WERI-Rb-1 (cell line): ENCODE measurements around the gene ZDHHC6.

Experiments
- DNase-seq: peaks from one replicate; pipeline ENCODE4 v3.0.0-alpha.2; 2020
- H3K27ac ChIP-seq: fragments of 250-450 bp; sonication (Bioruptor Pico); 2 replicates; pipeline ENCODE4 v1.5.1; 2020; ENCODE audit warnings: mild to moderate bottlenecking, moderate library complexity
- H3K27me3 ChIP-seq: fragments of 250-450 bp; sonication (Bioruptor Pico); 2 replicates; pipeline ENCODE4 v1.5.1; 2021; ENCODE audit warnings: mild to moderate bottlenecking, low read depth, moderate library complexity; ENCODE audit not compliant: insufficient read depth, severe bottlenecking
- H3K36me3 ChIP-seq: fragments of 250-450 bp; sonication (Bioruptor Pico); 2 replicates; pipeline ENCODE4 v1.5.1; 2020; ENCODE audit warnings: mild to moderate bottlenecking, moderate library complexity
- H3K4me3 ChIP-seq: 2 replicates; pipeline ENCODE4 v1.5.1; 2011; ENCODE audit warnings: low read depth, mild to moderate bottlenecking, control low read depth, low read length
- H3K9me3 ChIP-seq: fragments of 250-450 bp; sonication (Bioruptor Pico); 2 replicates; pipeline ENCODE4 v1.5.1; 2021; ENCODE audit warnings: mild to moderate bottlenecking, moderate library complexity; ENCODE audit not compliant: severe bottlenecking
- CTCF ChIP-seq: IDR thresholded peaks from 2 replicates; pipeline ENCODE4 v1.5.1; 2011; ENCODE audit warnings: low read depth, mild to moderate bottlenecking, control low read depth, inconsistent platforms, low read length

ZDHHC6 gene

DNA sequence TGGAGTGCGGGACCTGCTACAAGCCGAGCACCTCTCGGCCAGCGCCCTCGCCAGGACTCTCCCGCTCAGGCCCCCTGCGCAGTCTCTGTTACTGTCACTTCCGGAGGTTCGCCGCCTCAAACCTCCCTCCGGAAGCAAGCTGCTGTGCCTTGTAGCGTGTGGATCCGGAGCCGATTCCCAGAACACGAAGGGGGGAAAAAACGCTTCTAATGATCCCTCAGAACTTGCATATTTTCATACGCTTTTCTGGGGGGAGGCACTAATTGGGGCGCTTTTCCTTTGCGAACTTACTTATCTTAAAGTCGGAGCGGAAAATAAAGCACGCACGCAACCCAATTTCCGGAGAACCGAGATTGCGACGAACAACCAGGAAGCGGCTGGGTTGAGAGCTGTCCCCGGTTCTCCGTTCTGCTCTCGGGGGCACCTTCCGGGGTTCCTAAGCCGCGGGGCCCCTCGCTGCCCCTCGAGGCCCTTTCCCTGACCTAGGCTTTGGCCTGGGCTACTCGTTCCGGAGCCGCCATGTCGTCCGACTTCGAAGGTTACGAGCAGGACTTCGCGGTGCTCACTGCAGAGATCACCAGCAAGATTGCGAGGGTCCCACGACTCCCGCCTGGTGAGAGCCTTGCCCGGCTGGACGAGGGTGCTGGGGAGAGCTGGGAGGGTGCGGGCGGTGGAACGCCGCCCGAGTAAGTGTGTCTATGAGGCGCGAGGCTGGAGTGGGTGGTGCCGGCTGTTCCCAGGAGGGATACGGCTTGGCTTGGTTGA lies at the start of gene ZDHHC6, which contains the start of gene VTI1A:
TSS of gene ZDHHC6 (minus strand) at position 60 of the 765 bp plus-strand sequence. CDS start 1,478 bp downstream, outside the sequence.
TSS of gene VTI1A (plus strand) at position 361 of the 765 bp plus-strand sequence. CDS start at position 520, 159 bp downstream.
- H3K4me3 ChIP-seq, result peak within 1 kb of the TSS; percentile 84
- no peaks in the 10 kb centered on the region for H3K27me3 ChIP-seq
- no peaks in the 10 kb centered on the region for H3K9me3 ChIP-seq
- DNase-seq, result peak; percentile 87
- H3K27ac ChIP-seq, result peak within 1 kb of the TSS; percentile 95
- peaks cover 32% of the 10 kb centered on the region for H3K36me3 ChIP-seq
- peak; percentile 49; the same call in 1 of the 2 replicates for TF ChIP-seq CTCF

DNA sequence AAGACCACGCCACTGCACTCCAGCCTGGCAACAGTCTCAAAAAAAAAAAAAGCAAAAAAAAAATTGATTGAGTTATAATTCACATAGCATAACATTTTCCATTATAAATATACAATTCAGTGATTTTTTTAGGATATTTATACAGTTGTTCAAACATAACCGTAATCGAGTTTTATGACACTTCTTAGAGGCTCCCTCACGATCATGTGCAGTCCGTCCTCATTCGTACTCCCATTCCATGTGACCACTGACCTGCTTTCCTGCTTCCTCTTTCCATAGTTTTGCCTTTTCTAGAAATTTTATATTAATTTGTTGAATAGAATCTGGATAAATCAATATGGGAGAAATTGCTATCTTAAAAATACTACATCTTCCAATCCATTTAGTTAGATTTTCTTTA lies 46.0 kb upstream of the ZDHHC6 start:
- no peak for TF ChIP-seq CTCF

DNA sequence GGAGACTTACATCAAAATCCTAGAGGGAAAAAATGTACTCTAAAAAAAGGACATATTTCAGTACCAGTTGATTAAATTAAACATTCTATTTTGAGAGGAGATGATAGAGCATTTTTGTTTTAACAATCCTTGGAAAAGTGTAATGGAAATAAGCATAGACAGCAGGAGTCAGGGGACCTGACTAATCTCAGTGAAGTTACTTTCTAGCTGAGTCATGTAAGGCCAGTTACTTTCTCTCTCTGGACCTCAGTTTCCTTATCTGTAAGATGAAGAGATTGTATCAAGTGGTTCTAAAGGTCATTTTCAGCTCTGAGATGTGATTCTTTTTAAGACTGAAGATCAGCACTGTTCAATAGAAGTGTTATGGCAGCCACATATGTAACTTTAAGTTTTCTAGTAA lies 44.4 kb upstream of the ZDHHC6 start:
- TF ChIP-seq CTCF, result no peak
- Histone ChIP-seq H3K27me3 (no peaks in the 10 kb centered on the region), H3K9me3 (no peaks in the 10 kb centered on the region), H3K36me3 (no peaks in the 10 kb centered on the region), H3K27ac (no peak overlapping the region), H3K4me3 (no peak overlapping the region)
- no peak for DNase-seq

More for the DNA sequence above, 46.0 kb upstream of the ZDHHC6 start:
- Histone ChIP-seq H3K36me3 (no peaks in the 10 kb centered on the region), H3K27me3 (no peaks in the 10 kb centered on the region), H3K9me3 (no peaks in the 10 kb centered on the region), H3K4me3 (no peak overlapping the region), H3K27ac (no peak overlapping the region)
- DNase-seq, result no peak

DNA sequence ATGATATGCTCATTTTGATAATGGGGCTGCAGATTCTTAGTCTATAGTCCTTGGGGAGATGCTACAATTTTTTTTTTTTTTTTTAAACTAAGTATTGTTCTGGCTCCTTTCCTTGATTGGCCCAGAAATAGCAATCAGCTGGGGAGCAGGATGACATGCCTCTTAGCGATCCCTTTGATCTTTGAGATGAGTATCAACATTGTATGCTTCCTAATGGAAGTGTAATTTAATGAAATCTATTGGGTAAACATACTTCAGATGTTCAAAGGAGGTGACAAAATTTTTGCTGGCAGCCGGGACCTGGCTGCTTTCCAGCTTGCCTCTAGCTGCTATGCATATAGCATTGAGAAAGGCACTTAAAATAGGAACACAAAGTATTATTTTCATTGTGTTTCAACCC lies 43.8 kb upstream of the ZDHHC6 start:
- no peak overlapping the region for H3K4me3 ChIP-seq
- no peak for TF ChIP-seq CTCF
- H3K9me3 ChIP-seq, result no peaks in the 10 kb centered on the region
- no peaks in the 10 kb centered on the region for H3K27me3 ChIP-seq
- no peaks in the 10 kb centered on the region for H3K36me3 ChIP-seq
- no peak overlapping the region for H3K27ac ChIP-seq
- no peak for DNase-seq

- H3K36me3 ChIP-seq, result no peaks in the 10 kb centered on the region
- no peak for TF ChIP-seq CTCF
- no peak for DNase-seq
- no peak overlapping the region for H3K4me3 ChIP-seq
- H3K27me3 ChIP-seq, result no peaks in the 10 kb centered on the region
- no peak overlapping the region for H3K27ac ChIP-seq
- H3K9me3 ChIP-seq, result no peaks in the 10 kb centered on the region
These were observed 41.2 kb upstream of the ZDHHC6 start for GRCh38 chr10:112487964-112488363.

DNA sequence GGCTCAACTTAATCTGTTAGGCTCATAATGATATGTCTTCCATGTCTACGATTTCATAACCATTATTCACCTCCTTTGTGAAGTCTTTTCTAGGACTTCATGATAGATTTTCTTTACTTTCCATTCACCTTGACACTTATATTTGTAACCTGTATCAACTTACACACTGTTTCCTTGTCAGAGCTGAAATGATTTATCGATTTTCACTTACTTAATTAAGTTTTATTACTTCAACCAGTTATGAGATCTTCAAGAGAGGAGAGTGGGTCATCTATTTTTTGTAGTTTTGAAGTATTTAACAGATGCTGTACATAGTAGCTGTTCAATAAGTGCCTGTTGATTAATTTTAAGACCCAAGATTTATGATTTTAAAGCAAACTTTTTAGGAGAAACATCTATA lies 37.7 kb upstream of the ZDHHC6 start:
- H3K9me3 ChIP-seq, result no peaks in the 10 kb centered on the region
- no peaks in the 10 kb centered on the region for H3K36me3 ChIP-seq
- TF ChIP-seq CTCF, result no peak
- H3K27me3 ChIP-seq, result no peaks in the 10 kb centered on the region
- no peak overlapping the region for H3K4me3 ChIP-seq
- no peak for DNase-seq
- no peak overlapping the region for H3K27ac ChIP-seq
